D721Med (cell line): ENCODE measurements around the gene FAM110C.

ENCODE experiments used
- DNase-seq: peaks from one replicate; pipeline ENCODE4 v3.0.0; 2011; ENCODE audit warnings: low spot score; ENCODE audit not compliant: insufficient read length
- FAIRE-seq: peaks from 2 replicates; lab custom pipeline; 2011; peaks lifted over from hg19 to GRCh38; lab: Jason Lieb, UNC
- TF ChIP-seq, protein P1 (sequence below): IDR thresholded peaks from 2 replicates; pipeline ENCODE4 v1.5.1; 2012; ENCODE audit warnings: mild to moderate bottlenecking, control low read depth; ENCODE audit not compliant: insufficient read depth; ENCODE audit errors: missing control alignments

FAM110C gene

DNA sequence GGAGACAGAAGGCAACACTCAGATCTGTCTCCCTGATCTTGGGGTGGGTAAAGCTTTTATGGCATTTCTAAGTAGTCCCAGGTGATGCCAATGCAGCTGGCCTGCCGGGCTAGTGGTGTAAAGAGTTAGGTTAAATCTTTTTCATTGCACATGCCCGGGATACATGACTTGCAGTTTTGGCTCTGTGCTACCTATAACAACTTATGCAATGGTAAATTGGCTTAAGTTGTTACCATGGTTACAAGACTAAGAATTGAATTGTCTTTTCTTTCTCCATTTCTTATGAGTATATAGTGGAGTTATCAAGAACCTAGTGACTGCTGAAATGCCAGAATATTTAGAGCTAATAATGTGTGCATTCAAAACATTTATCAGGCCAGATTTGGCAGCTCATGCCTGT lies 5.3 kb upstream of the FAM110C start:
- FAIRE-seq (no peak), DNase-seq (no peak)
- TF ChIP-seq, protein P1, sequence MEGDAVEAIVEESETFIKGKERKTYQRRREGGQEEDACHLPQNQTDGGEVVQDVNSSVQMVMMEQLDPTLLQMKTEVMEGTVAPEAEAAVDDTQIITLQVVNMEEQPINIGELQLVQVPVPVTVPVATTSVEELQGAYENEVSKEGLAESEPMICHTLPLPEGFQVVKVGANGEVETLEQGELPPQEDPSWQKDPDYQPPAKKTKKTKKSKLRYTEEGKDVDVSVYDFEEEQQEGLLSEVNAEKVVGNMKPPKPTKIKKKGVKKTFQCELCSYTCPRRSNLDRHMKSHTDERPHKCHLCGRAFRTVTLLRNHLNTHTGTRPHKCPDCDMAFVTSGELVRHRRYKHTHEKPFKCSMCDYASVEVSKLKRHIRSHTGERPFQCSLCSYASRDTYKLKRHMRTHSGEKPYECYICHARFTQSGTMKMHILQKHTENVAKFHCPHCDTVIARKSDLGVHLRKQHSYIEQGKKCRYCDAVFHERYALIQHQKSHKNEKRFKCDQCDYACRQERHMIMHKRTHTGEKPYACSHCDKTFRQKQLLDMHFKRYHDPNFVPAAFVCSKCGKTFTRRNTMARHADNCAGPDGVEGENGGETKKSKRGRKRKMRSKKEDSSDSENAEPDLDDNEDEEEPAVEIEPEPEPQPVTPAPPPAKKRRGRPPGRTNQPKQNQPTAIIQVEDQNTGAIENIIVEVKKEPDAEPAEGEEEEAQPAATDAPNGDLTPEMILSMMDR, result no peak

DNA sequence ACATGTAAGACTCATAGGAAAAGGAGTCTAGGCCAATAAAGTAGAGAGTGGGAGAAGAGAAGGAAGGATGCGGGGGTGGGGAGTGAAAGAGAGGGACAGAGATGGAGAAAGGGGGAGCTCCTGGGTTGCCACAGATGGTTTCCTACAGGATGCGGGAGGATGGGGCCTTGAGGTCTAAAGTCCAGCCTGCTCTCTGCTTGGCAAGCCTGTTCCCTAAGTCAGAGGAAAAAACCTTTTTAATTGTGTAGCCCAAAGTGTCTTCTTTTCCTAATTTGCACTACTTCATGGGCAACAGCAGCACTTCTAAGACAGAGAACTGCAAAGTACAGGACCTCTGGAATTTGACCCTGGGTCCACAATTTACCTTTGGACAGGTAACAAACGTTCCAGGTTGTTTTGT lies 1.4 kb upstream of the FAM110C start:
- no peak for DNase-seq
- no peak for FAIRE-seq
- TF ChIP-seq, protein P1, result no peak

DNA sequence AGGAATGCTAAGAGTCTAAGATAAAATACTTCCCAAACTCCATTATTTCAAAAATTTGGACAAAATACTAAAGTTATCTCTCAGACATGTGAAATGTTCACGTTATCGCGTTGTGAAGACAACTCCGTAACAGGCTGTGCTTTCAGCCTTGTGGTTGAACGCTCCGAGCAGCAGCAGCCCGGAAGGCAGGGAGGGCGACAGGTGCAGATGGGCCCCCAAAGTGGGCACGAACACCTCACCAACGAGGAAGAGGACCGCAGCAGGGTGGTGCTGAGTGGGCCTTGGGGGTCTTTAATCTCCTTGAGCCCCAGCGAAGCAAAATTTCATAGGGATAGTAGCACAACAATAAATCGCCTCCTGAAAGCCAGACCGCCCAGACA lies 1.0 kb upstream of the FAM110C start:
- TF ChIP-seq, protein P1, result no peak
- DNase-seq (no peak), FAIRE-seq (no peak)

DNA sequence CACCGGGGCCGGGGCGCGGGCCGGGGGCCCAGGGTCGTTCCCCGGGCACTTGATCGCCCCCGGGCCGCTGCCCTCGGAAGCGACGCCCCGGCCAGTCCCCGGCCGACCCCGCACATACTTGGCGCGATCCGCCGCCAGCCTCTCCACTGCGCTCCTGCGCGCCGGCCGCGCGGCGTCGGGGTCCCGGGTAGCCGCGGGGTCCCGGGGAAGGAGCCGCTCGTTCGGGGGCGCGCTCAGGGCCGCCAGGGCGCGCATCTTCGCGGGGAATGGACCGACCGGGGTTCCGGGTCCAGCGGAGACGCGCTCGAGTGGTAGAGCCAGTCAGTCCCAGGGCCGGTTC lies 204 bp downstream of the FAM110C start:
- DNase-seq (no peak), FAIRE-seq (no peak)
- TF ChIP-seq, protein P1, result no peak

DNA sequence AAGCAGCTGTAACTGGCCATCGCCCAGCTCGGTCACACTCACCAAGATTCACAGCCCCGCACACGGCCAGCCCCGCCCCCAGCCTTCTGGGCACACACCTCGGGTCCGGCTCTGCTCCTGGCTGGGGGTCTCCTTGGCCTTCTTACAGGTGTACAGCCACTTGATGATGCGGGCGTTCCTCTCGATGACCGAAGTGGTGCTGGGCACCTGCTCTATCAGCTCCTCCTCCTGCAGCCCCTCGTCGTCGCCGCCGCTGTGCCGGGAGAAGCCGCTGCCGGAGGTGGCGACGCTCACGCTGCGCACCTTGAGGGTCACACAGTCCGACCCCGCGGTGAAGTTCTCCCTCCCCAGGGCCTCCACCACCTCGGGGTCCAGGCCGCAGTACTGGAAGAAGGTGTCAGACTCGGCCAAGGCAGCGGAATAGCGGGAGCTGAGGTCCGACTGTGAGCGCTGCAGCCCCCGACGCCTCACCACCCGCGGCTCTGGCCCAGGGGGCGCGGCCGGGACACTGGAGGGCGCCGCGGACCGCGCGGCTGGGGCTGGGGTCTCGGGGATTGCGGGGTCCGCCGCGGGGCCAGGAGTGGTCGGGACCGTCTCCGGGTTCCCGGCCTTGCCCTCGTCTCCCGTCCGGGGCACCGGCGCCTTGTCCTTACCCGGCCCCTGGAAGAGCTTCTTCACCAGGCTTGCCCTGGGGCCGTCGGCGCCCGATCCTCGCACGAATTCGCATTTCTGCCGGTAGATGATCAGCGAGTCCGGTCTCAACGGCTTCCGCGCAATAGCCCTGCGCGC lies 769 bp downstream of the FAM110C start:
- DNase-seq, result no peak
- TF ChIP-seq, protein P1, result no peak
- no peak for FAIRE-seq

DNA sequence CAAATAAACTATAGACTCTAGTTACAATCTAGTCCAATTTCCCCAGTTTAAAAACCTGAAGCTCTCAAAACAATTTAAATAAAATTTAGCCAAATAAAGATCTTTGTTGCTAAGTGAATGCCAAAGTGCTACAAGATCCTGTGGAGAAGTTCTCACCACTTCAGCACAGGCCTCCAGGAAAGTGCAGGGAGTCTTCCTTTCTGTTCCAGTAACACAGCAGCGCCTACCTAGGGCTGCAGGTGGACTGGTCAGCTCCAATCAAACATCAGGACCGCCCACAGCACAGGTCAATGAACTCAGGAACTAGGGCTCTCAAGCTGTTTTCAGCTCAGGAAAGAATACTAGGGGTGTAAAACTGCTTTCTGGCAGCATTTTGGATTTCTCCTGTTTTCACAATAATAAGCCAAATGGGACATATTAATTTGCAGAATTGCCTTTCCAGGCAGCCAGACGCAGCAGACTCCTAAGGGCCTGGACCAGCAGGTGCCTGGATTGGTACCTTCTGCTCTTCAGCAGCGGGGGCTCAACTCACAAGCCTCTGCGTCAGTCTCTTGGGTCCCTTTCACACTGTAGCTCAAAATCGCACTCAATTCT lies 1.5 kb downstream of the FAM110C start:
- no peak for FAIRE-seq
- TF ChIP-seq, protein P1, result no peak
- DNase-seq, result no peak

DNA sequence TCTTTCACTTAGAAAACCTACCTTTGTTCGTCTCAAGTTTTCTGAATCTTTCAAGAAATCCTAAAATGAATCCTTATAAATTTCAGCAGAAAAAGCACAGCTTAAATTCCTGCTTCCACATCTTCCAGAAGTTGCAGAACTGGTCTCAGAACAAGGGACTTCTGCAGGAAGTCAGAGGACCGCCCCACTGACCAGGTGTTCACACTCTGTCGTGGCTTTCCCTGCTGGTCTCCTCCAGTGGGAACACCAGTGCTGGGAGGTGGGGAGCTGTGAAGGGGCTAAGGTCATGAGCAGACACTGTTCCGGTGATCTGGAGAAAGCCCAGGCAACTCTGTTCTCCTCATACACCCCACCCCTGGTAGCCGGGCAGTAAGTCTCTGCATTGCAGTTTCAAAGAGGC lies 3.5 kb downstream of the FAM110C start:
- DNase-seq (no peak), FAIRE-seq (no peak)
- TF ChIP-seq, protein P1, result no peak
